Measurements from ENCODE around the gene ZNF341.
"Not testable (repeated sequence)": the region's sequence is repeated elsewhere in the genome, so short reads cannot be mapped to it uniquely, and the experiment has no call there.

ZNF341 gene

GRCh38 chr20:33694639-33695012, 37.2 kb upstream of the ZNF341 start:
- TF ChIP-seq CTCF (conservative IDR thresholded peaks at IDR 0.05; ENCODE audit: low read depth, low read length), result no peak

GRCh38 chr20:33696448-33696847, 35.3 kb upstream of the ZNF341 start:
- DNase-seq (ENCODE audit: low read depth), result no peak
- TF ChIP-seq CTCF (conservative IDR thresholded peaks at IDR 0.05; ENCODE audit: low read depth, low read length), result no peak
- H3K4me3 ChIP-seq (ENCODE audit: low read length), result no peak overlapping the region

More at GRCh38 chr20:33694639-33695012, 37.2 kb upstream of the ZNF341 start:
- DNase-seq (ENCODE audit: low read depth), result no peak
- H3K4me3 ChIP-seq (ENCODE audit: low read length), result no peak overlapping the region

- TF ChIP-seq CTCF (conservative IDR thresholded peaks at IDR 0.05; ENCODE audit: low read depth, low read length), result no peak
- no peak for DNase-seq (ENCODE audit: low read depth)
- H3K4me3 ChIP-seq (ENCODE audit: low read length), result no peak overlapping the region
Observed at GRCh38 chr20:33697129-33697528, 34.7 kb upstream of the ZNF341 start.

GRCh38 chr20:33698966-33699365, 32.8 kb upstream of the ZNF341 start:
- not testable (repeated sequence) for DNase-seq (ENCODE audit: low read depth)

GRCh38 chr20:33700696-33701441, 30.9 kb upstream of the ZNF341 start:
- not testable (repeated sequence) for H3K4me3 ChIP-seq (ENCODE audit: low read length); DNase-seq (ENCODE audit: low read depth)

More at GRCh38 chr20:33698966-33699365, 32.8 kb upstream of the ZNF341 start:
- H3K4me3 ChIP-seq (ENCODE audit: low read length), result not testable (repeated sequence)

GRCh38 chr20:33701629-33702450, 30.0 kb upstream of the ZNF341 start:
- no peak for TF ChIP-seq CTCF (conservative IDR thresholded peaks at IDR 0.05; ENCODE audit: low read depth, low read length)
- no peak overlapping the region for H3K4me3 ChIP-seq (ENCODE audit: low read length)
- DNase-seq (ENCODE audit: low read depth), result no peak

- TF ChIP-seq CTCF (conservative IDR thresholded peaks at IDR 0.05; ENCODE audit: low read depth, low read length), result no peak
- no peak for DNase-seq (ENCODE audit: low read depth)
- H3K4me3 ChIP-seq (ENCODE audit: low read length), result no peak overlapping the region
Observed at GRCh38 chr20:33702861-33703260, 28.9 kb upstream of the ZNF341 start.
